ENCODE data around the gene IL25. TPM values are rescaled to one million over a fixed set of nuclear protein-coding genes. Genes with fewer than 3 reads are reported as not detected.

Gene IL25
- total and polyA plus RNA-seq, 2 experiments from 2014 or later = not detected

DNA sequence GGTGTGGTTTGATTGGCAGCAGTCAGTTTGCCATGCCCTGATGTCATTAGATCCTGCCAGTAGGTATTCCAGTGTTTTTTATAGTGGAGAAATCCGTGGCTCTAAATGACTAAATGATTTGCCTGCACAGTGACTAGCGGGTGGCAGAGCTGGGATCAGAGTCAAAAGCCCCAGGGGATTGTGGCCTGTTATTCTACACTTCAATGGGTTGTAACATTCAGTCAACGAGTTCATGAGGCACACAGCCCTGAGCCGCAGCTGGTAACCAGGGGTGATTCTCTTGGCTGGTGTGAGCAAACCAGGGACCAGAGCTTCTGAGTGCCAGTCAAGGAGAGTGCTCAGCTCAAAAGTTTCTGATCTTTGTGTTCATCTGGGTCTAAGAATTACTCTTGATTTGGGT lies 33.6 kb downstream of the IL25 start:
- H3K4me3 Mint-ChIP-seq = no peak overlapping the region; the same call in 2 of the 3 replicates
- no peaks in the 10 kb centered on the region for H3K4me1 ChIP-seq (ENCODE audit: insufficient read depth)
- no peaks in the 10 kb centered on the region for H3K27me3 ChIP-seq (ENCODE audit: insufficient read depth)
- no peaks in the 10 kb centered on the region for H3K9me2 ChIP-seq (ENCODE audit: insufficient read depth)
- H2AFZ ChIP-seq = no peak overlapping the region
- H3K27me3 Mint-ChIP-seq (ENCODE audit: insufficient read depth, low read depth, poor library complexity) = peaks cover 23% of the 10 kb centered on the region
- no peaks in the 10 kb centered on the region for H3F3A ChIP-seq (replicated peaks; ENCODE audit: low read depth)
- no peak overlapping the region for H3K27ac ChIP-seq (ENCODE audit: low read depth)
- H3K36me3 Mint-ChIP-seq (ENCODE audit: low read depth) = no peaks in the 10 kb centered on the region; the same call in 2 of the 3 replicates
- no peak for ATAC-seq
- no peak for DNase-seq (ENCODE audit: low spot score)
- H3K4me1 Mint-ChIP-seq = peaks cover 6% of the 10 kb centered on the region; the same call in 2 of the 3 replicates
- H3K4me2 ChIP-seq = no peak overlapping the region
- TF ChIP-seq EZH2 (IDR thresholded peaks at IDR 0.05; ENCODE audit: low read depth, unreplicated experiment) (no peak), CREB1 (CRISPR knock-in tag; IDR thresholded peaks at IDR 0.05; ENCODE audit: low read depth) (no peak), ZNF331 (CRISPR knock-in tag; IDR thresholded peaks at IDR 0.05; ENCODE audit: low read depth) (no peak), NANOG (IDR thresholded peaks at IDR 0.05; ENCODE audit: borderline replicate concordance) (no peak), JUNB (IDR thresholded peaks at IDR 0.05; ENCODE audit: unreplicated experiment) (no peak), POLR2AphosphoS5 (IDR thresholded peaks at IDR 0.05; ENCODE audit: low read depth) (no peak), ZNF114 (CRISPR knock-in tag; IDR thresholded peaks at IDR 0.05) (no peak), EZH2phosphoT487 (IDR thresholded peaks at IDR 0.05; ENCODE audit: unreplicated experiment) (no peak), STAT1 (IDR thresholded peaks at IDR 0.05; ENCODE audit: unreplicated experiment) (no peak)
- TF ChIP-seq, protein P1, sequence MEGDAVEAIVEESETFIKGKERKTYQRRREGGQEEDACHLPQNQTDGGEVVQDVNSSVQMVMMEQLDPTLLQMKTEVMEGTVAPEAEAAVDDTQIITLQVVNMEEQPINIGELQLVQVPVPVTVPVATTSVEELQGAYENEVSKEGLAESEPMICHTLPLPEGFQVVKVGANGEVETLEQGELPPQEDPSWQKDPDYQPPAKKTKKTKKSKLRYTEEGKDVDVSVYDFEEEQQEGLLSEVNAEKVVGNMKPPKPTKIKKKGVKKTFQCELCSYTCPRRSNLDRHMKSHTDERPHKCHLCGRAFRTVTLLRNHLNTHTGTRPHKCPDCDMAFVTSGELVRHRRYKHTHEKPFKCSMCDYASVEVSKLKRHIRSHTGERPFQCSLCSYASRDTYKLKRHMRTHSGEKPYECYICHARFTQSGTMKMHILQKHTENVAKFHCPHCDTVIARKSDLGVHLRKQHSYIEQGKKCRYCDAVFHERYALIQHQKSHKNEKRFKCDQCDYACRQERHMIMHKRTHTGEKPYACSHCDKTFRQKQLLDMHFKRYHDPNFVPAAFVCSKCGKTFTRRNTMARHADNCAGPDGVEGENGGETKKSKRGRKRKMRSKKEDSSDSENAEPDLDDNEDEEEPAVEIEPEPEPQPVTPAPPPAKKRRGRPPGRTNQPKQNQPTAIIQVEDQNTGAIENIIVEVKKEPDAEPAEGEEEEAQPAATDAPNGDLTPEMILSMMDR (conservative IDR thresholded peaks at IDR 0.05; ENCODE audit: low read depth in 2 of 2) = no peak
- TF ChIP-seq, protein P2, sequence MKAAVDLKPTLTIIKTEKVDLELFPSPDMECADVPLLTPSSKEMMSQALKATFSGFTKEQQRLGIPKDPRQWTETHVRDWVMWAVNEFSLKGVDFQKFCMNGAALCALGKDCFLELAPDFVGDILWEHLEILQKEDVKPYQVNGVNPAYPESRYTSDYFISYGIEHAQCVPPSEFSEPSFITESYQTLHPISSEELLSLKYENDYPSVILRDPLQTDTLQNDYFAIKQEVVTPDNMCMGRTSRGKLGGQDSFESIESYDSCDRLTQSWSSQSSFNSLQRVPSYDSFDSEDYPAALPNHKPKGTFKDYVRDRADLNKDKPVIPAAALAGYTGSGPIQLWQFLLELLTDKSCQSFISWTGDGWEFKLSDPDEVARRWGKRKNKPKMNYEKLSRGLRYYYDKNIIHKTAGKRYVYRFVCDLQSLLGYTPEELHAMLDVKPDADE (IDR thresholded peaks at IDR 0.05) = no peak
- TF ChIP-seq, protein P3, sequence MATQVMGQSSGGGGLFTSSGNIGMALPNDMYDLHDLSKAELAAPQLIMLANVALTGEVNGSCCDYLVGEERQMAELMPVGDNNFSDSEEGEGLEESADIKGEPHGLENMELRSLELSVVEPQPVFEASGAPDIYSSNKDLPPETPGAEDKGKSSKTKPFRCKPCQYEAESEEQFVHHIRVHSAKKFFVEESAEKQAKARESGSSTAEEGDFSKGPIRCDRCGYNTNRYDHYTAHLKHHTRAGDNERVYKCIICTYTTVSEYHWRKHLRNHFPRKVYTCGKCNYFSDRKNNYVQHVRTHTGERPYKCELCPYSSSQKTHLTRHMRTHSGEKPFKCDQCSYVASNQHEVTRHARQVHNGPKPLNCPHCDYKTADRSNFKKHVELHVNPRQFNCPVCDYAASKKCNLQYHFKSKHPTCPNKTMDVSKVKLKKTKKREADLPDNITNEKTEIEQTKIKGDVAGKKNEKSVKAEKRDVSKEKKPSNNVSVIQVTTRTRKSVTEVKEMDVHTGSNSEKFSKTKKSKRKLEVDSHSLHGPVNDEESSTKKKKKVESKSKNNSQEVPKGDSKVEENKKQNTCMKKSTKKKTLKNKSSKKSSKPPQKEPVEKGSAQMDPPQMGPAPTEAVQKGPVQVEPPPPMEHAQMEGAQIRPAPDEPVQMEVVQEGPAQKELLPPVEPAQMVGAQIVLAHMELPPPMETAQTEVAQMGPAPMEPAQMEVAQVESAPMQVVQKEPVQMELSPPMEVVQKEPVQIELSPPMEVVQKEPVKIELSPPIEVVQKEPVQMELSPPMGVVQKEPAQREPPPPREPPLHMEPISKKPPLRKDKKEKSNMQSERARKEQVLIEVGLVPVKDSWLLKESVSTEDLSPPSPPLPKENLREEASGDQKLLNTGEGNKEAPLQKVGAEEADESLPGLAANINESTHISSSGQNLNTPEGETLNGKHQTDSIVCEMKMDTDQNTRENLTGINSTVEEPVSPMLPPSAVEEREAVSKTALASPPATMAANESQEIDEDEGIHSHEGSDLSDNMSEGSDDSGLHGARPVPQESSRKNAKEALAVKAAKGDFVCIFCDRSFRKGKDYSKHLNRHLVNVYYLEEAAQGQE (IDR thresholded peaks at IDR 0.05; ENCODE audit: unreplicated experiment) = no peak
- TF ChIP-seq, protein P4, sequence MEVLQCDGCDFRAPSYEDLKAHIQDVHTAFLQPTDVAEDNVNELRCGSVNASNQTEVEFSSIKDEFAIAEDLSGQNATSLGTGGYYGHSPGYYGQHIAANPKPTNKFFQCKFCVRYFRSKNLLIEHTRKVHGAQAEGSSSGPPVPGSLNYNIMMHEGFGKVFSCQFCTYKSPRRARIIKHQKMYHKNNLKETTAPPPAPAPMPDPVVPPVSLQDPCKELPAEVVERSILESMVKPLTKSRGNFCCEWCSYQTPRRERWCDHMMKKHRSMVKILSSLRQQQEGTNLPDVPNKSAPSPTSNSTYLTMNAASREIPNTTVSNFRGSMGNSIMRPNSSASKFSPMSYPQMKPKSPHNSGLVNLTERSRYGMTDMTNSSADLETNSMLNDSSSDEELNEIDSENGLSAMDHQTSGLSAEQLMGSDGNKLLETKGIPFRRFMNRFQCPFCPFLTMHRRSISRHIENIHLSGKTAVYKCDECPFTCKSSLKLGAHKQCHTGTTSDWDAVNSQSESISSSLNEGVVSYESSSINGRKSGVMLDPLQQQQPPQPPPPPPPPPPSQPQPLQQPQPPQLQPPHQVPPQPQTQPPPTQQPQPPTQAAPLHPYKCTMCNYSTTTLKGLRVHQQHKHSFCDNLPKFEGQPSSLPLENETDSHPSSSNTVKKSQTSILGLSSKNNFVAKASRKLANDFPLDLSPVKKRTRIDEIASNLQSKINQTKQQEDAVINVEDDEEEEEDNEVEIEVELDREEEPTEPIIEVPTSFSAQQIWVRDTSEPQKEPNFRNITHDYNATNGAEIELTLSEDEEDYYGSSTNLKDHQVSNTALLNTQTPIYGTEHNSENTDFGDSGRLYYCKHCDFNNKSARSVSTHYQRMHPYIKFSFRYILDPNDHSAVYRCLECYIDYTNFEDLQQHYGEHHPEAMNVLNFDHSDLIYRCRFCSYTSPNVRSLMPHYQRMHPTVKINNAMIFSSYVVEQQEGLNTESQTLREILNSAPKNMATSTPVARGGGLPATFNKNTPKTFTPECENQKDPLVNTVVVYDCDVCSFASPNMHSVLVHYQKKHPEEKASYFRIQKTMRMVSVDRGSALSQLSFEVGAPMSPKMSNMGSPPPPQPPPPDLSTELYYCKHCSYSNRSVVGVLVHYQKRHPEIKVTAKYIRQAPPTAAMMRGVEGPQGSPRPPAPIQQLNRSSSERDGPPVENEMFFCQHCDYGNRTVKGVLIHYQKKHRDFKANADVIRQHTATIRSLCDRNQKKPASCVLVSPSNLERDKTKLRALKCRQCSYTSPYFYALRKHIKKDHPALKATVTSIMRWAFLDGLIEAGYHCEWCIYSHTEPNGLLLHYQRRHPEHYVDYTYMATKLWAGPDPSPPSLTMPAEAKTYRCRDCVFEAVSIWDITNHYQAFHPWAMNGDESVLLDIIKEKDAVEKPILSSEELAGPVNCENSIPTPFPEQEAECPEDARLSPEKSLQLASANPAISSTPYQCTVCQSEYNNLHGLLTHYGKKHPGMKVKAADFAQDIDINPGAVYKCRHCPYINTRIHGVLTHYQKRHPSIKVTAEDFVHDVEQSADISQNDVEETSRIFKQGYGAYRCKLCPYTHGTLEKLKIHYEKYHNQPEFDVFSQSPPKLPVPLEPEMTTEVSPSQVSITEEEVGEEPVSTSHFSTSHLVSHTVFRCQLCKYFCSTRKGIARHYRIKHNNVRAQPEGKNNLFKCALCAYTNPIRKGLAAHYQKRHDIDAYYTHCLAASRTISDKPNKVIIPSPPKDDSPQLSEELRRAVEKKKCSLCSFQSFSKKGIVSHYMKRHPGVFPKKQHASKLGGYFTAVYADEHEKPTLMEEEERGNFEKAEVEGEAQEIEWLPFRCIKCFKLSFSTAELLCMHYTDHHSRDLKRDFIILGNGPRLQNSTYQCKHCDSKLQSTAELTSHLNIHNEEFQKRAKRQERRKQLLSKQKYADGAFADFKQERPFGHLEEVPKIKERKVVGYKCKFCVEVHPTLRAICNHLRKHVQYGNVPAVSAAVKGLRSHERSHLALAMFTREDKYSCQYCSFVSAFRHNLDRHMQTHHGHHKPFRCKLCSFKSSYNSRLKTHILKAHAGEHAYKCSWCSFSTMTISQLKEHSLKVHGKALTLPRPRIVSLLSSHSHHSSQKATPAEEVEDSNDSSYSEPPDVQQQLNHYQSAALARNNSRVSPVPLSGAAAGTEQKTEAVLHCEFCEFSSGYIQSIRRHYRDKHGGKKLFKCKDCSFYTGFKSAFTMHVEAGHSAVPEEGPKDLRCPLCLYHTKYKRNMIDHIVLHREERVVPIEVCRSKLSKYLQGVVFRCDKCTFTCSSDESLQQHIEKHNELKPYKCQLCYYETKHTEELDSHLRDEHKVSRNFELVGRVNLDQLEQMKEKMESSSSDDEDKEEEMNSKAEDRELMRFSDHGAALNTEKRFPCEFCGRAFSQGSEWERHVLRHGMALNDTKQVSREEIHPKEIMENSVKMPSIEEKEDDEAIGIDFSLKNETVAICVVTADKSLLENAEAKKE (CRISPR knock-in tag; IDR thresholded peaks at IDR 0.05) = no peak
- no peaks in the 10 kb centered on the region; the same call in 2 of the 3 replicates for H3K9me3 Mint-ChIP-seq
- no peaks in the 10 kb centered on the region for H3K36me3 ChIP-seq (ENCODE audit: insufficient read depth)
- no peak overlapping the region for H3K4me3 ChIP-seq
- no peak overlapping the region for H3K27ac Mint-ChIP-seq
- no peaks in the 10 kb centered on the region for H4K20me1 ChIP-seq (replicated peaks; ENCODE audit: insufficient read depth)
- H3K79me2 ChIP-seq (replicated peaks; ENCODE audit: insufficient read depth) = no peaks in the 10 kb centered on the region

Measured in GM23338 (cell line).